AG04449 (cell line): ENCODE data around the gene ULK3.

ENCODE experiments used
- CTCF ChIA-PET: fragments of 350-600 bp; formaldehyde crosslinking; extraction: SDS; loops from one replicate; lab custom pipeline; 2021; ENCODE audit warnings: antibody characterized with exemption; lab: Yijun Ruan, JAX
- POLR2A ChIA-PET: fragments of 400-600, 350-600 bp; formaldehyde crosslinking; extraction: SDS; loops from one replicate; lab custom pipeline; 2020; ENCODE audit warnings: antibody characterized with exemption, inconsistent platforms; lab: Yijun Ruan, JAX
- DNase-seq: peaks from one replicate; pipeline ENCODE4 v3.0.0-alpha.2; 2010; ENCODE audit warnings: low read depth, low spot score
- H3K4me3 ChIP-seq: 2 replicates; pipeline ENCODE4 v1.5.1; 2011; ENCODE audit warnings: low read depth, mild to moderate bottlenecking, control low read depth, low read length
- CTCF ChIP-seq: IDR thresholded peaks from one replicate; pipeline ENCODE4 v1.5.1; 2011; ENCODE audit warnings: mild to moderate bottlenecking, moderate library complexity, low read length, control low read depth, inconsistent platforms; ENCODE audit not compliant: insufficient read depth; ENCODE audit errors: missing control alignments

ULK3 gene

GRCh38 chr15:74878273-74878672 lies 35.3 kb upstream of the ULK3 start:
- no peak overlapping the region for H3K4me3 ChIP-seq
- POLR2A ChIA-PET: no interaction called here
- TF ChIP-seq CTCF: no peak
- no peak for DNase-seq
- CTCF ChIA-PET: interaction anchor here (1.1 to 2.9 kb wide), 2 partner anchors 24 to 27 kb away, joined by 3 to 12 read pairs; no protein-coding TSS in a partner anchor

GRCh38 chr15:74873756-74874424 lies 30.9 kb upstream of the ULK3 start:
- no peak for DNase-seq
- peak overlapping the region; percentile 93 for H3K4me3 ChIP-seq
- POLR2A ChIA-PET: no interaction called here
- no peak for TF ChIP-seq CTCF
- CTCF ChIA-PET: interaction anchor here (3.7 kb wide), 1 partner anchor 28 kb away, joined by 21 read pairs; no protein-coding TSS in a partner anchor

GRCh38 chr15:74873036-74873755 lies 30.2 kb upstream of the ULK3 start, which contains the start of gene SCAMP2:
SCAMP2 (minus strand) TSS chr15:74873365; CDS start chr15:74873255, 110 bp downstream.
- peak within 1 kb of the TSS; percentile 93 for H3K4me3 ChIP-seq
- CTCF ChIA-PET: interaction anchor here (0.7 to 3.7 kb wide), 2 partner anchors 15 to 28 kb away, joined by 4 to 21 read pairs; no protein-coding TSS in a partner anchor
- POLR2A ChIA-PET: no interaction called here
- TF ChIP-seq CTCF: no peak
- peak; percentile 63 for DNase-seq

- POLR2A ChIA-PET: interaction anchor here (1.0 kb wide), 1 partner anchor 25 kb away, joined by 3 read pairs; no protein-coding TSS in a partner anchor
- CTCF ChIA-PET: interaction anchor here (0.7 to 3.7 kb wide), 2 partner anchors 15 to 29 kb away, joined by 4 to 21 read pairs; no protein-coding TSS in a partner anchor
- DNase-seq: no peak
- peak overlapping the region; percentile 93 for H3K4me3 ChIP-seq
- no peak for TF ChIP-seq CTCF
These were observed 29.7 kb upstream of the ULK3 start for GRCh38 chr15:74872702-74873035.

GRCh38 chr15:74870436-74871215 lies 27.7 kb upstream of the ULK3 start:
- H3K4me3 ChIP-seq: no peak overlapping the region
- POLR2A ChIA-PET: interaction anchor here (1.0 kb wide), 1 partner anchor 35 kb away, joined by 3 read pairs; no protein-coding TSS in a partner anchor
- no peak for TF ChIP-seq CTCF
- DNase-seq: no peak
- CTCF ChIA-PET: interaction anchor here (0.9 to 2.1 kb wide), 8 partner anchors 12 to 90 kb away, joined by 3 to 21 read pairs (median 4); no protein-coding TSS in a partner anchor
